GM10248 (cell line): ENCODE data around the gene DDX1.
"Not testable (repeated sequence)": the region's sequence is repeated elsewhere in the genome, so short reads cannot be mapped to it uniquely, and the experiment has no call there.

Experiments used
- CTCF ChIA-PET: fragments of 300-600 bp; sonication (Branson Sonifier 250); formaldehyde crosslinking; extraction: SDS; loops from one replicate; lab custom pipeline; 2021; ENCODE audit warnings: antibody characterized with exemption; lab: Yijun Ruan, JAX
- POLR2A ChIA-PET: fragments of 350-650 bp; sonication (Branson Sonifier 250); formaldehyde crosslinking; extraction: SDS; loops from one replicate; lab custom pipeline; 2020; ENCODE audit warnings: antibody characterized with exemption; lab: Yijun Ruan, JAX
- DNase-seq: peaks from one replicate; pipeline ENCODE4 v3.0.0; 2012; ENCODE audit errors: extremely low spot score
- TF ChIP-seq, protein P1 (sequence below): IDR thresholded peaks from 2 replicates; pipeline ENCODE4 v1.5.1; 2012; ENCODE audit warnings: mild to moderate bottlenecking, low read depth; ENCODE audit errors: extremely low read depth, missing control alignments, control extremely low read depth

Gene DDX1

DNA sequence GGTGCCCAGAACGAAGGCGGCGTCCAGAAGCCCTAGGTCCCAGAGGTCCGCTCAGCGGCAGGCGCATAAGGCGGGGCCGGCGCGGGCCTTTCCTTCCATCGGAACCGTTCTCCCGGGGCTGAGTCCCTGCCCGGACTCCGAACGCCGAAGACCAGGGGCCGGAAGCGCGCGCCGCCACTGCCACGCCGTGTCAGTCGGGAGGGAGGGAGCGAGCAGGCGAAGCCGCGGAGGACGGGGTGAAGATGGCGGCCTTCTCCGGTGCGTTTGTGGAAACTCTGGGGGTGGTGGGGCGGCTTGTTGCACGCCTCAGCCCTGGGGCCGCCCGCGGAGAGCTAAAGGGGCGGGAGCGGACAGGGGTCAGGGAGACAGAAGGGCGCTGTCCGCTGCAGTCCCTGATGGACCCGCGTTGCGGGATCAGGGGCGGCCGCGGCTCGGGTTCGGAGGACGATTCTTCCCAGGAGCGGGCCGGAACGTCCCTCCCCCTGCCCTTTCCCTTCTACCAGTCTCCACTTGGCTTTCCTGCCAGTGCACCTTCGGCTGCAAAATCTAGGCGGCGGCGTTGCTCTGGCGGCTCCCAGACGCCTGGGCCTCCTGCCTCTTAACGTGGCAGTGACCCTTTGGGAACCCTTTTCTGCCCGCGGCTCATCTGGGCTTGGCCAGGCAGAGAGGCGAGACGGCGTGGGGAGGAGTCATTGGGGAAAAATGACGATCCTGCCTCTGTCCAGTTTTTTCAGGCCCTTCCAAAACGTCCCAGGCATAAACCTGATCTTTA is at the start of gene DDX1:
DDX1 (plus strand) TSS at position 177 of the 772 bp plus-strand sequence; CDS start at position 243, 66 bp downstream.
- TF ChIP-seq, protein P1, sequence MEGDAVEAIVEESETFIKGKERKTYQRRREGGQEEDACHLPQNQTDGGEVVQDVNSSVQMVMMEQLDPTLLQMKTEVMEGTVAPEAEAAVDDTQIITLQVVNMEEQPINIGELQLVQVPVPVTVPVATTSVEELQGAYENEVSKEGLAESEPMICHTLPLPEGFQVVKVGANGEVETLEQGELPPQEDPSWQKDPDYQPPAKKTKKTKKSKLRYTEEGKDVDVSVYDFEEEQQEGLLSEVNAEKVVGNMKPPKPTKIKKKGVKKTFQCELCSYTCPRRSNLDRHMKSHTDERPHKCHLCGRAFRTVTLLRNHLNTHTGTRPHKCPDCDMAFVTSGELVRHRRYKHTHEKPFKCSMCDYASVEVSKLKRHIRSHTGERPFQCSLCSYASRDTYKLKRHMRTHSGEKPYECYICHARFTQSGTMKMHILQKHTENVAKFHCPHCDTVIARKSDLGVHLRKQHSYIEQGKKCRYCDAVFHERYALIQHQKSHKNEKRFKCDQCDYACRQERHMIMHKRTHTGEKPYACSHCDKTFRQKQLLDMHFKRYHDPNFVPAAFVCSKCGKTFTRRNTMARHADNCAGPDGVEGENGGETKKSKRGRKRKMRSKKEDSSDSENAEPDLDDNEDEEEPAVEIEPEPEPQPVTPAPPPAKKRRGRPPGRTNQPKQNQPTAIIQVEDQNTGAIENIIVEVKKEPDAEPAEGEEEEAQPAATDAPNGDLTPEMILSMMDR: no peak
- POLR2A ChIA-PET: no interaction called here
- DNase-seq: peak; percentile 91
- CTCF ChIA-PET: interaction anchor here (1.7 to 14.2 kb wide), 2 partner anchors 12 to 17 kb away, joined by 3 to 150 read pairs; no protein-coding TSS in a partner anchor

DNA sequence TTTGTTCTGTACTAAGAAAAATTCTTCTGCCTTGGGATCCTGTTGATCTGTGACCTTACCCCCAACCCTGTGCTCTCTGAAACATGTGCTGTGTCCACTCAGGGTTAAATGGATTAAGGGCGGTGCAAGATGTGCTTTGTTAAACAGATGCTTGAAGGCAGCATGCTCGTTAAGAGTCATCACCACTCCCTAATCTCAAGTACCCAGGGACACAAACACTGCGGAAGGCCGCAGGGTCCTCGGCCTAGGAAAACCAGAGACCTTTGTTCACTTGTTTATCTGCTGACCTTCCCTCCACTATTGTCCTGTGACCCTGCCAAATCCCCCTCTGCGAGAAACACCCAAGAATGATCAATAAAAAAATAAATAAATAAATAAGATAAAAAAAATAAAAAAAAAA is 49.4 kb upstream of the DDX1 start:
- DNase-seq, POLR2A ChIA-PET: not testable (repeated sequence)

DNA sequence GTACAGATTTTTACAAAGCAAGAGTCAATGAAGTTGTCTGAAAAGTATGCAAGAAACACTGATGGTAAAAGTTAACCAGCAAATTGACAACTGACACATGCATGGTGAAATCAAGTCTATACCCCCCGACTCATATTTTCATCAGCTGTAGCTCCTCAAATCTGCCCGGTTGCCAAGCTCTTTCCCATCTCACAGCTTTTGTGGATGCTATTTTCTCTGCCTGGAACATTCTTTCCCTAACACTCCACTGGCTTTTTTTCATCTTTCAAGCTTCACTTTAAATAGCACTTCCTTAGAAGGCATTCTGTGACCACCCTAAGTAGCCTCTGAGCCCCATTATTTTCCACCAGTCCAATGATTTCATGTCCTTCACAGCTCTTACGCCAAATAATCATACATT is 48.6 kb upstream of the DDX1 start:
- TF ChIP-seq, protein P1: no peak
- POLR2A ChIA-PET: no interaction called here
- no peak for DNase-seq
- CTCF ChIA-PET: interaction anchor here (1.2 to 2.5 kb wide), 2 partner anchors 21 to 34 kb away, joined by 3 to 8 read pairs; no protein-coding TSS in a partner anchor

More for the DNA sequence above, 49.4 kb upstream of the DDX1 start:
- CTCF ChIA-PET: not testable (repeated sequence)

DNA sequence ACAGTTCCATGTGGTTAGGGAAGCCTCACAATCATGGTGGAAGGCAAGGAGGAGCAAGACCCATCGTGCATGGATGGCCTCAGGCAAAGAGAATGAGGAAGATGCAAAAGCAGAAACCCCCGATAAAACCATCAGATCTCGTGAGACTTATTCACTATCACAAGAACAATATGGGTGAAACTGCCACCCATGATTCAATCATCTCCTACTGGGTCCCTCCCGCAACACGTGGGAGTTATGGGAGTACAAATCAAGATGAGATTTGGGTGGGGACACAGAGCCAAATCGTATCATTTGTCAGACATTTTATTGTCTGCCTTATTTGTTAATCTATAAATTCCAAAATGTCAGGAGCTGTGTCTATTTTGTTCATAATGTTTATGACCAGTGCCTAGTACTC is 48.1 kb upstream of the DDX1 start:
- POLR2A ChIA-PET: no interaction called here
- no peak for DNase-seq
- TF ChIP-seq, protein P1: no peak
- CTCF ChIA-PET: interaction anchor here (1.2 to 2.5 kb wide), 2 partner anchors 21 to 33 kb away, joined by 3 to 8 read pairs; no protein-coding TSS in a partner anchor

DNA sequence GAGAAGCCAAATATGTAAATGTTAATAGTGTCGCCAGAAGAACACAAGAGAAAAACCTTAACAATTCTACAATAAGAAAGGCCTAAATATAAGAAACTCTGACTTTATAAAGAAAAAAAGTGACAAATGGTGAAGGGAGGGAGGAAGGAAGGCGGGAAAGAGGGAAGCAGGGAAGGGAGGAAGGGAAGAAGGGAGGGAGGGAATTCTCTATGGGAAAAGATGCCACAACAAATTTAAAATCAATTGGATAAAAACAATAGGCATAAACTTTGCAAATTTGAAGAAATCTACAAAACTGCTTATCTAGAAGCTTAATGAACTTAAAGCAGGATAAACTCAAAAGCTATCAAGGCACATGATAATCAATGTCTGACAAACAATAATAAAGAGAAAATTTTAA is 47.4 kb upstream of the DDX1 start:
- CTCF ChIA-PET: interaction anchor here (1.0 to 2.5 kb wide), 2 partner anchors 16 to 33 kb away, joined by 3 to 8 read pairs; no protein-coding TSS in a partner anchor
- TF ChIP-seq, protein P1: no peak
- POLR2A ChIA-PET: no interaction called here
- DNase-seq: no peak

DNA sequence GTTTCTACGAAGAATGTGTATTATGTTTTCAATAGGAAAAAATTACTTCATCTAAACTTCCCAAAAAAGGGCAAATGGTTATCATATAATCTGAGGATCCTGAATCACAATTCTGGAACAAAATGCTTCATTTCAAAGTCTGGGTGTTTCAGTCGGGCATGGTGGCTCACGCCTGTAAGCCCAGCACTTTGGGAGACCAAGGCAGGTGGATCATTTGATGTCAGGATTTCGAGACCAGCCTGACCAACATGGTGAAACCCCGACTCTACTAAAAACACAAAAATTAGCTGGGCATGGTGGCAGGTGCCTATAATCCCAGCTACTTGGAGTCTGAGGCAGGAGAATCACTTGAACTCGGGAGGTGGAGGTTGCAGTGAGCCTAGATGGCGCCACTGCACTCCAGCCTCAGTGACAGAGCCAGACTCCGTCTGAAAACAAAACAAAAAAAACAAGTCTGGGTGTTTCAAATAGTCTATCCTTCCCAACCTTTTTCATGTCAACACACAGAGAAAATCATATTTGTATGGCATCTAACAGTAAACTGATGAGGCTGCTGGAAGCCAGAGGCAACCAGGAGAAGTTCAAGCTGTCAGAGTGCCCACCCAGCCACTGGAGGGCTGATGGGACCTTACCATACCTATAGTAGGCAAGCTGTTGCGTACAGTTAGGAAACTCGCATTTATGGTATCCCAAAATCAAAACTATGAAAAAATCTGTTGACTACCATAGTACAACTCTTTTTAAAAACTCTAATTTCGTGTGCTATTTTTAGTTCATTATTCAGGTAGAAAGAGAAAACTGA is 45.2 kb upstream of the DDX1 start:
- ChIA-PET CTCF (interaction anchor here (0.9 to 4.9 kb wide), 5 partner anchors 9 to 31 kb away, joined by 3 to 24 read pairs (median 5); partner anchors contain the start of gene NBAS), POLR2A (no interaction called here)
- no peak for DNase-seq
- TF ChIP-seq, protein P1: no peak
